Caco-2 (cell line): Measurements from ENCODE around the gene C19orf47. TPM values are rescaled to one million over a fixed set of nuclear protein-coding genes. Genes with fewer than 3 reads are reported as not detected.

Experiments
- BruUV-seq: library from RNA; stranded (reverse); fragments of 400-500 nt; replicated peaks from 2 replicates; lab custom pipeline; 2021; lab: Mats Ljungman, UMichigan
- CTCF ChIA-PET: fragments of 300-600 bp; sonication (Branson Sonifier 250); formaldehyde crosslinking; loops from one replicate; lab custom pipeline; 2022; ENCODE audit warnings: antibody characterized with exemption; lab: Charles Lee
- POLR2A ChIA-PET: fragments of 300-600 bp; sonication (Branson Sonifier 250); formaldehyde crosslinking; loops from one replicate; lab custom pipeline; 2022; ENCODE audit warnings: antibody characterized with exemption; lab: Charles Lee
- DNase-seq, 2 experiments: peaks; one replicate each; pipeline versions ENCODE4 v3.0.0 to v3.0.0-alpha.2; 2020 to 2022
- H3K27me3 ChIP-seq: replicated peaks from 2 replicates; pipeline ENCODE4 v1.6.0; 2011; ENCODE audit warnings: low read length; ENCODE audit not compliant: control insufficient read depth, insufficient read depth
- H3K36me3 ChIP-seq: 2 replicates; pipeline ENCODE4 v1.5.1; 2011; ENCODE audit warnings: low read length; ENCODE audit not compliant: control insufficient read depth, insufficient read depth
- H3K4me1 ChIP-seq: fragments of 250-450 bp; sonication (Bioruptor Pico); 2 replicates; pipeline ENCODE4 v1.5.1; 2020; ENCODE audit warnings: mild to moderate bottlenecking
- H3K4me3 ChIP-seq: 2 replicates; pipeline ENCODE4 v1.5.1; 2011; ENCODE audit warnings: low read depth, mild to moderate bottlenecking, control low read depth, low read length
- H3K9me3 ChIP-seq: fragments of 250-450 bp; sonication (Bioruptor Pico); 2 replicates; pipeline ENCODE4 v1.5.1; 2020; ENCODE audit warnings: mild to moderate bottlenecking, moderate library complexity
- H3K27ac Mint-ChIP-seq: one replicate; pipeline ENCODE4 v1.8.0; 2022; ENCODE audit warnings: mixed read lengths; ENCODE audit not compliant: unreplicated experiment
- H3K27me3 Mint-ChIP-seq: one replicate; pipeline ENCODE4 v1.8.0; 2022; ENCODE audit warnings: mixed read lengths; ENCODE audit not compliant: insufficient read depth, unreplicated experiment
- H3K36me3 Mint-ChIP-seq: one replicate; pipeline ENCODE4 v1.8.0; 2022; ENCODE audit warnings: mild to moderate bottlenecking, mixed read lengths; ENCODE audit not compliant: insufficient read depth, unreplicated experiment
- H3K4me1 Mint-ChIP-seq: one replicate; pipeline ENCODE4 v1.8.0; 2022; ENCODE audit warnings: low read depth, mixed read lengths; ENCODE audit not compliant: unreplicated experiment
- H3K4me3 Mint-ChIP-seq: one replicate; pipeline ENCODE4 v1.8.0; 2022; ENCODE audit warnings: mild to moderate bottlenecking, moderate library complexity, mixed read lengths; ENCODE audit not compliant: unreplicated experiment
- H3K9me3 Mint-ChIP-seq: one replicate; pipeline ENCODE4 v1.8.0; 2022; ENCODE audit warnings: mixed read lengths; ENCODE audit not compliant: unreplicated experiment
- intact Hi-C: fragments of 100-400 bp; cut with micrococcal nuclease; formaldehyde crosslinking; loops from one replicate; pipeline ENCODE4 v1.10.0; 2022; ENCODE audit not compliant: unreplicated experiment
- total RNA-seq: library from RNA; stranded (reverse); gene quantifications from 2 replicates; pipeline ENCODE4 v1.2.3, GENCODE V29; 2022
- TF ChIP-seq, protein P1 (sequence below), 2 experiments: fragments of 200-600 bp in 1 of 2; IDR thresholded peaks; 1 replicate in 1 of 2; 2 replicates in 1 of 2; pipeline versions ENCODE4 v1.5.1 to v1.8.0; 2011 to 2022; ENCODE audit warnings: antibody characterized with exemption in 1 of 2, control low read depth in 1 of 2, inconsistent platforms in 1 of 2, low read depth in 1 of 2, low read length in 1 of 2, mild to moderate bottlenecking in 1 of 2, moderate library complexity in 1 of 2; ENCODE audit not compliant: insufficient read depth in 1 of 2, severe bottlenecking in 1 of 2, unreplicated experiment in 1 of 2

The C19orf47 gene
- total RNA-seq, 1 experiment from 2014 or later: 28.3 TPM

- CTCF ChIA-PET: no interaction called here
- H3K9me3 Mint-ChIP-seq: no peaks in the 10 kb centered on the region
- TF ChIP-seq, protein P1, sequence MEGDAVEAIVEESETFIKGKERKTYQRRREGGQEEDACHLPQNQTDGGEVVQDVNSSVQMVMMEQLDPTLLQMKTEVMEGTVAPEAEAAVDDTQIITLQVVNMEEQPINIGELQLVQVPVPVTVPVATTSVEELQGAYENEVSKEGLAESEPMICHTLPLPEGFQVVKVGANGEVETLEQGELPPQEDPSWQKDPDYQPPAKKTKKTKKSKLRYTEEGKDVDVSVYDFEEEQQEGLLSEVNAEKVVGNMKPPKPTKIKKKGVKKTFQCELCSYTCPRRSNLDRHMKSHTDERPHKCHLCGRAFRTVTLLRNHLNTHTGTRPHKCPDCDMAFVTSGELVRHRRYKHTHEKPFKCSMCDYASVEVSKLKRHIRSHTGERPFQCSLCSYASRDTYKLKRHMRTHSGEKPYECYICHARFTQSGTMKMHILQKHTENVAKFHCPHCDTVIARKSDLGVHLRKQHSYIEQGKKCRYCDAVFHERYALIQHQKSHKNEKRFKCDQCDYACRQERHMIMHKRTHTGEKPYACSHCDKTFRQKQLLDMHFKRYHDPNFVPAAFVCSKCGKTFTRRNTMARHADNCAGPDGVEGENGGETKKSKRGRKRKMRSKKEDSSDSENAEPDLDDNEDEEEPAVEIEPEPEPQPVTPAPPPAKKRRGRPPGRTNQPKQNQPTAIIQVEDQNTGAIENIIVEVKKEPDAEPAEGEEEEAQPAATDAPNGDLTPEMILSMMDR (IDR thresholded peaks at IDR 0.05; ENCODE audit: insufficient read depth in 1 of 2, low read depth in 1 of 2, low read length in 1 of 2, severe bottlenecking in 1 of 2, unreplicated experiment in 1 of 2): no peak
- no peaks in the 10 kb centered on the region for H3K27me3 Mint-ChIP-seq
- intact Hi-C loops: no loop called here
- no peaks in the 10 kb centered on the region for H3K9me3 ChIP-seq
- H3K4me1 Mint-ChIP-seq: peaks cover 14% of the 10 kb centered on the region
- POLR2A ChIA-PET: no interaction called here
- H3K27me3 ChIP-seq: no peaks in the 10 kb centered on the region
- H3K4me3 Mint-ChIP-seq: no peak overlapping the region
- DNase-seq: no peak
- no peaks in the 10 kb centered on the region for H3K36me3 Mint-ChIP-seq
- no peak overlapping the region for H3K4me3 ChIP-seq
- H3K36me3 ChIP-seq: no peaks in the 10 kb centered on the region
- BruUV-seq: no TSS peak
- peaks cover 10% of the 10 kb centered on the region for H3K4me1 ChIP-seq
- no peak overlapping the region for H3K27ac Mint-ChIP-seq
Measured at GRCh38 chr19:40389404-40390083, 41.3 kb upstream of the C19orf47 start.

GRCh38 chr19:40388481-40388880 is 40.3 kb upstream of the C19orf47 start:
- no TSS peak for BruUV-seq
- no peaks in the 10 kb centered on the region for H3K36me3 ChIP-seq
- intact Hi-C loops: no loop called here
- H3K27me3 ChIP-seq: no peaks in the 10 kb centered on the region
- POLR2A ChIA-PET: no interaction called here
- H3K4me3 ChIP-seq: no peak overlapping the region
- no peaks in the 10 kb centered on the region for H3K9me3 Mint-ChIP-seq
- CTCF ChIA-PET: interaction anchor here (0.6 kb wide), 1 partner anchor 156 kb away, joined by 4 read pairs; no protein-coding TSS in a partner anchor
- TF ChIP-seq, protein P1 (IDR thresholded peaks at IDR 0.05; ENCODE audit: insufficient read depth in 1 of 2, low read depth in 1 of 2, low read length in 1 of 2, severe bottlenecking in 1 of 2, unreplicated experiment in 1 of 2): no peak
- no peaks in the 10 kb centered on the region for H3K9me3 ChIP-seq
- no peaks in the 10 kb centered on the region for H3K36me3 Mint-ChIP-seq
- no peak overlapping the region for H3K4me3 Mint-ChIP-seq
- H3K4me1 Mint-ChIP-seq: peaks cover 14% of the 10 kb centered on the region
- DNase-seq: no peak
- peaks cover 10% of the 10 kb centered on the region for H3K4me1 ChIP-seq
- no peak overlapping the region for H3K27ac Mint-ChIP-seq
- no peaks in the 10 kb centered on the region for H3K27me3 Mint-ChIP-seq

GRCh38 chr19:40387155-40387554 is 39.0 kb upstream of the C19orf47 start:
- Histone ChIP-seq H3K4me3 (no peak overlapping the region), H3K36me3 (no peaks in the 10 kb centered on the region), H3K4me1 (no peaks in the 10 kb centered on the region), H3K9me3 (no peaks in the 10 kb centered on the region), H3K27me3 (no peaks in the 10 kb centered on the region)
- intact Hi-C loops: no loop called here
- Mint-ChIP-seq H3K4me3 (no peak overlapping the region), H3K27me3 (no peaks in the 10 kb centered on the region), H3K27ac (no peak overlapping the region), H3K4me1 (peaks cover 7% of the 10 kb centered on the region), H3K9me3 (no peaks in the 10 kb centered on the region), H3K36me3 (no peaks in the 10 kb centered on the region)
- TF ChIP-seq, protein P1 (IDR thresholded peaks at IDR 0.05; ENCODE audit: insufficient read depth in 1 of 2, low read depth in 1 of 2, low read length in 1 of 2, severe bottlenecking in 1 of 2, unreplicated experiment in 1 of 2): no peak
- no peak for DNase-seq
- CTCF ChIA-PET: no interaction called here
- POLR2A ChIA-PET: interaction anchor here (0.7 kb wide), 1 partner anchor 16 kb away, joined by 3 read pairs; no protein-coding TSS in a partner anchor
- BruUV-seq: no TSS peak
